GM19023 (cell line): ENCODE results near the gene MYOM3.
A peak's percentile ranks its signal among the peaks of the same experiment; 100 is the strongest.

Source experiments
- ATAC-seq: cut with Tn5 transposase; IDR thresholded peaks from one replicate; pipeline ENCODE4 v1.9.1; 2021; ENCODE audit warnings: mild to moderate bottlenecking, moderate library complexity; ENCODE audit not compliant: unreplicated experiment

The MYOM3 gene

GRCh38 chr1:24111996-24112779 lies at the start of gene MYOM3:
TSS of gene MYOM3 (minus strand) at chr1:24112135. CDS start at chr1:24108636, 3,499 bp downstream.
- ATAC-seq = no peak

- ATAC-seq = no peak
Measured at GRCh38 chr1:24161270-24161669, 49.3 kb upstream of the MYOM3 start.

DNA sequence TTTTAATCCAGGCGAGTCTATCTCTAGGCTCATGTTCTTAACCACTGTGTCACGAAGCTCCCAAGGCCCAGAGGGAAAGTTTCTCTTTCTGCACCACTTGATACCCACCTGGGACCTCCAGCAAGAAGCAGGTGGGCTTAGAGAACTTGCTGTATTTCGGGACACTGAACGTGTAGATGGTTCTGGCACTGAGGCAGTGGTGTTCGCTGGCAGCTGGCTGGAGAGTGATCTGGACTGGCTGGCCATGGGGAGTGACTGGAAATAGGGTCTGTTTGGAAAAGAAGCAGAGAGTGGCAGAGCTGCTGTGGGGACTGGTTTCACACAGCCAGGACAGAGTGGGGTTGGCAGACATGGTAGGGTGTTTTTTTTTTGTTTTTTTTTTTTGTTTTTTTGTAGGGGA lies 47.4 kb upstream of the MYOM3 start:
- ATAC-seq = no peak

GRCh38 chr1:24157918-24158481 lies 46.1 kb upstream of the MYOM3 start:
- no peak for ATAC-seq

DNA sequence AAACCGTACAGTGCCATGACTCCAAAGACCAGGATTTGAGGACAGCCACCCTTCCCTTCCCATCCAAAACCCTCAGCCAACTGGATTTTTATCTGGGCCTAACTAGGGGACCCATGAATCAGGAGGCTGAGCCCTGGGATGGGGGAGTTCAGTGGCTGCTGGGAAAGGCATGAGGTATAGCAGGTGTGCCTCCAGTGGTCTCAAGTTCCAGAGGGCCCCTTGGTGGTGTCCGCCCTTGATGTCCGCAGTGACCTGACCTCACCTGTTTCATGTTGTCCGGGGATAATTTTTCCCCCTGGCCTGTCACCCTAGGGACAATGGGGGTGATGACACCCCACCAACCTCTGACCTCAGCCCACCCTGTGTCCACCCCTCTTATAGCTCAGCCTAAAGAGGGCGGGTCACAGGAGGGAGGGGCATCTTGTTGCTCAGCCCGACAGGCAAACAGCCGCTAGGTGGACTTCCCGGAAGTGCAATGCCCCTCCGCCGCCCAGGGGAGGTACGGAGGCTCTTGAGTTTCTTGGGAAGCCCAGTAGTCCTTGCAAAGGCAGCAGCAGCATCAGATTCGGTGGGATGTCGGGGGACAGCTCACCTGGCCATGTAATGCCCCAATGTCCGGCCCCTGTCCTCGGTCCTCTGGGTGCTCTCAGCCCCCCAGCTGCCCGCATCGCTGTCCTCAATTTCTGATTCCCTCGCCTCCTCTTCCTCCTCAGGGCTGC lies 44.8 kb upstream of the MYOM3 start:
- no peak for ATAC-seq

- no peak for ATAC-seq
Measured at GRCh38 chr1:24155011-24155782, 43.3 kb upstream of the MYOM3 start.

- ATAC-seq = no peak
Measured at GRCh38 chr1:24154215-24154614, 42.3 kb upstream of the MYOM3 start.

DNA sequence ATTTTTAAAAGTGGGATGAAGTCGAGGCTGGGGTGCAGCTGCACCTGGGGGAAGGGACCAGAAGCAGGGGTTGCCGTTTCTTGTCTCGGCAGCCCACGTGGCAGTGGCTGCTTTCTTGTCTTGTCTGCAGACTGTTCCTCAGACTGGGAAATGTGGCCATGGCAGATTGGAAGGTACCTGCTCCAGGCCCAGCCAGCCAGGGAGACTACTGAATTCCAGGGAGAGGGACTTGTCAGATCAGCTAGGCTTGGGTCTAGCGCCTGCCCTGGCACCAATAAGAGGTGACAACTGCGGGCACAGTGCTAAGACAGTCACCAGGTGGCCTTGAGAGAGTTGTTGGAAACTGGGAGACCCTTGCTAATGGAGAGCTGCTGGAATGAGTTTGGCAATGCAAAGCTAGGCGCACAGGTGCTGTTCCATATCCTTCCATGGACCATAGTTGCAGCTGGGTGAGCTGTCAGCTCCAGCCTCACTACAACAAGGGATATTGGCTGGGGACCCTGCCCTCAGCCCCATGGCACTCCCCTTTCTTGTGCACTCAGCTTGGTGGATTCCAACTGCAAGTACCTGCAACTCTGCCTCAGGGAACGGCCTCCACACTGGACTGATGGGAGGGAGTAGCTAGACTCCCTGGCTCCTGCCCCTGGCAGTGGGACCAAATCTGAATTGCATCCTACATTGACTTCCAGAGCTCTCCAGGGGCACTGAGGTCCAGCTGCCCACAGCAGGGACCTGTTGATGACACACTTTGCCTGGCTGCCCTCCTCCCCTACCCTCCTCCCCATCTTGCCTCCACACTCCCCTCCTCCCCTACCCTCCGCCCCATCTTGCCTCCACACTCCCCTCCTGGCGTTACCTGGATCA lies 40.9 kb upstream of the MYOM3 start:
- ATAC-seq = no peak

DNA sequence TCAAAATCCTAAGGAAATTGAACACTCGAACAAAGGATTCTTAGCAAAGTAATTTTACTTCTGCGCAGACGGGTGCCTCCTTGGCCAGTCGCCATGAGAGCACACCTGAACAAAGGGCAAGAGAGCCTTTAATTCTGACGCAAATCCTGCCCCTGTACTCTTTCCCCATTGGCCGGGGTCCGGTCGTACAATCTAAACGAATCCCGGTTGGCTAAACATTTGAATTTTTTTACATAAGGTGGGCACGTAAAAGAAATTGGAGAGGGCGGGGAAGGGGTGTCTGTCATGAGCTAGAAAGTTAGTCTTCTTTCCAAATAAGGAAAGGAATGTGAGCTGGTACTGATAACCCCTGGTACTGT lies 39.2 kb upstream of the MYOM3 start:
- no peak for ATAC-seq

- peak; percentile 50 for ATAC-seq
Measured at GRCh38 chr1:24150234-24151174, 38.6 kb upstream of the MYOM3 start.

DNA sequence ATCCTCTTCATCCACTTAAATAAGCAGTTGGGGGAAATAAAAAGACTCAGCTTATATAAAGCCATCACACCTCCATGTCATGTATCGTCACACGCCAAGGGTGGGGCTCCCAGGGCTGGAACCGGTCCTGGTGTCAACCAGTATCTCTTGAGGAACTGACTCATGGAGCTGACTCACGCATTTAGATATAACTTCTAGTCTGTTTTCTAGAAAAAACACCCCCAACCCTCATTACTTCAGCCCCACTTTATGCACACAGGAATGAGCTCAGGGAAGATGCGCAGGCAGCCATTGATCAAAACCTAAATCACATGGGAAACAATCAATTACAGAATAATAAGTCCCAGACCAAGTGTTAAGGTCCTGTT lies 37.9 kb upstream of the MYOM3 start:
- no peak for ATAC-seq

- ATAC-seq = no peak
Measured at GRCh38 chr1:24147816-24148215, 35.9 kb upstream of the MYOM3 start.

DNA sequence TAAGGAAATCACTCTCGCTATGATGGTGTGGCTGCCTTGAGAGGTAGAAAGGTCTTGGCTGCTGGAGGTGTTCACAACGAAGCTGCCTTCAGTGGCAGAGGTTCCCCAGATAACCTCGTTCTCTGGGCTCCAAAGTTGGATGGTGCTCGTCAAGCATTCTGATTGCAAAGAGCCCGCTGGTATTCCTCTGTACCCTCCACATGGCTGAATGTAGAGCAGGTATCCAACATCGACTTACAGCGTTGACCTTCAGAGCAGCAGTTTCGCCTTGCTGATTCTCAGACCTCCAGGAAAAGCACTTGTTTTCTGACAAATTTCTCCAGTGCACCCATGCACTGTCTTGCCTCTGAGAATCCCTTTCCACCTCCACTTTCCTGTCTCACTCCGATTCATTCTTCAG lies 35.3 kb upstream of the MYOM3 start:
- no peak for ATAC-seq

DNA sequence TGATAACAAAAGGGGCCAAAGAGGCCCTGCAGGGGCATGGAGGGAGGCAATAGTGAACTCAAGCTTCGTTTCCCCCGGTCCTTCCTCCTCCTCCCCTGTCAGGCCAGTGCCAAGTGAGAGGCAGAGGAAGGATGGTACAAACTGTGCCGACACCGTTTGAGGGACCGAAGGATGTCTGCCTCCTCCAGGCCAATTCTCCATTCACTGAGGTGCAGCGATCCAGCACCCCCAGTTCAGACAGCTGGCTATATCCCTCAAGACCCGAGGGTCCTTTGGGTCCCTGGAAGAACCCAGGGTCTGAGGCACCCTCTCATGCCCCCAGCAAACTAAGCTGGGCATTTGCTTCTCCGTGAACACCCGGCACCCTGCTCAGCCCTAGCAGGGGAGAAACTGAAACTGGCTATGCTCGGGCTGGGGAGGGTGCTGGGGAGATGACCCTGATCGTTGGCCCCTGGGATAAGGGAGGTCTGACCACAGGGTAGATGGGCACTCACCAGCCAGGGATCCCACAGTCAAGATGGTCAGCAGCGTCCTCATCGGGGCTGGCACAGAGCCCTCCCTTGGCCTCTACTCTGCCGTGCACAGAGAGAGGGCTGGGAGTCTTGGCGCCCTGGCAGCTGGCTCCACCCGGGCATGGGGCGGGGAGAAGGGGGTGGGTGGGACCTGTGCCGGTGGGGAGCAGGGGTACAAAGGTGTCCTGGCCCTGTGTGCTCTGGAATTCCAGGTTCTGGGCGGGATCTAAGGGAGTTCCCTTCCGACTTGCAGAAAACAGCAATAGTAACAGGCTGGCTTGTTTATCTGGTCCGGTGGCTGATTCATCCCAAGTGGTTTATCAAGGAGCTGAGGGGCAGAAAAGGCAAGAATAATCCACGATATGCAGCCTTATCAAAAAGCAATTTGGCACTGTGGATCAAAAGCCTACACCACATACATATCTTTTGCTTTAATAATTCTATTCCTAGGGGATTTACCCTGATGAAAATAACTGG lies 30.9 kb upstream of the MYOM3 start, which contains the start of gene IL22RA1:
TSS of gene IL22RA1 (minus strand) at position 595 of the 989 bp plus-strand sequence. CDS start at position 537, 58 bp downstream.
- no peak for ATAC-seq

DNA sequence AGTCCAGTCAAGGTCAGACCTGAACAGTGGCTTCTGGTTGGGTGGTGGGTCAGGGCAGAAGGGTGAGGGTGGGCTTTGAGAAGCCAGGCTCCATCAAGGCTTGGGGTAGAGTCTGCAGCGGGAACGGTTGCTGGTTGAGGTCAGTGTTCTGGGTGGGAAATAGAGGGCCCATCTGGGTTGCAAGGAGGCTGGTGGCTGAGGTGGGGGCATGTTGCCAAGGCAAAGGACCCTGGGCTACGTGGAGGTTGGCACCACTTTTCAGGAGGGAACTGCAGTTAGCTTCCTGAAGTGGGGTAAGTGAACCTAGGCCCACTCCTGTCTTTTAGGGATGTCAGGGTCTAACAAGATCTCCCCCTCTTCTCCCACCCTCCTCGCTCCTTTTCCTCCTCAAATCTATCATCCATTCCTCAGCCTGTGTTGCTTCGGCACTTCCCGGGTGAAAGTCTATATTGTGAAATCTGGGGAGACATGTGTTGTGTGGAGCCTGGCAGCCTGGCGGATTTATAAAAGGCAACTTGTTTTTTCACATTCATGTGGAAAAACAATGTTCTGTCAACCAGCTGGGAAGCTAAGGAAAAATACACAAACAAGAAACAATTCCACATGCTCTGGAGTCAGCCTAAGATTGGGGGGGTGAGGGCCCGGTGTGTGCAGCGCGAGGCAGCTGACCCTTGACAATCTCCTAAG lies 29.5 kb upstream of the MYOM3 start:
- ATAC-seq = no peak

DNA sequence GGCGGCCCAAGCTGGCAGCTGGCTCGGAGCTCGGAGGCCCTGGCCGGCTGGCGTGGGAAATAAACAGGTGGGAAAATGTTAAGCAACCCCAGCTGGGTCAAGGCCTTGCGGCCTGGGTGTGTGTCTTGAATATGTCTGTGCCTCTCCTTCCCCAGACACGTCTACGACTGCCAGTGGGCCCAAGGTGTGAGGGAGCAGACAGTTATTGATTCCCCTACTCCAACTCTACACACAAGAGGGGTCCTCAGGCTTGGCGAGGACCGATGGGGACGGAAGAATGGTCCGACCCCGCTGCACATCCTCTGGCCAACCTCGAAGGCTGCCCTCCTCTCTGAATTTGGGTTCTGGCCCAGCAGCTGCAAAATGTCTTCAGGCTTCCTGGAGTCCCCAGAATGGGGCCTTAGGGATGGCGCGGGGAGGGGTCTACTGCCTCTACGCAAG lies 28.8 kb upstream of the MYOM3 start:
- no peak for ATAC-seq

- ATAC-seq = no peak
Measured at GRCh38 chr1:24139841-24140425, 28.0 kb upstream of the MYOM3 start.
